HL-60 (cell line): ENCODE measurements around the gene AMDHD1.

ENCODE experiments used
- DNase-seq, 2 experiments: peaks; one replicate each; pipeline ENCODE4 v3.0.0-alpha.2; 2010 to 2020; ENCODE audit warnings: low read depth in 1 of 2, low spot score in 1 of 2
- H3K27ac ChIP-seq: fragments of 250-450 bp; sonication (Bioruptor Pico); replicated peaks from 2 replicates; pipeline ENCODE4 v1.5.1; 2020; ENCODE audit warnings: mild to moderate bottlenecking, moderate library complexity
- H3K27me3 ChIP-seq: fragments of 250-450 bp; sonication (Bioruptor Pico); 2 replicates; pipeline ENCODE4 v1.5.1; 2021; ENCODE audit warnings: mild to moderate bottlenecking, moderate library complexity; ENCODE audit not compliant: insufficient read depth, poor library complexity, severe bottlenecking
- H3K4me3 ChIP-seq: replicated peaks from 2 replicates; pipeline ENCODE4 v1.5.1; 2011; ENCODE audit warnings: mild to moderate bottlenecking, control low read depth, low read length; ENCODE audit not compliant: insufficient read depth
- GABPA ChIP-seq: IDR thresholded peaks from 2 replicates; pipeline ENCODE4 v1.6.1; 2012; ENCODE audit warnings: low read depth
- POLR2AphosphoS5 ChIP-seq: IDR thresholded peaks from 2 replicates; pipeline ENCODE4 v1.6.1; 2012; ENCODE audit warnings: low read depth
- SPI1 ChIP-seq: IDR thresholded peaks from 2 replicates; pipeline ENCODE4 v1.6.1; 2012; ENCODE audit warnings: low read depth, mild to moderate bottlenecking, borderline replicate concordance
- TF ChIP-seq, protein P1 (sequence below): IDR thresholded peaks from one replicate; pipeline ENCODE4 v1.5.1; 2011; ENCODE audit warnings: low read length, control low read depth, inconsistent platforms; ENCODE audit not compliant: insufficient read depth
- TF ChIP-seq, protein P2 (sequence below): IDR thresholded peaks from 2 replicates; pipeline ENCODE4 v1.6.1; 2012; ENCODE audit warnings: low read depth; ENCODE audit not compliant: insufficient replicate concordance

AMDHD1 gene

DNA sequence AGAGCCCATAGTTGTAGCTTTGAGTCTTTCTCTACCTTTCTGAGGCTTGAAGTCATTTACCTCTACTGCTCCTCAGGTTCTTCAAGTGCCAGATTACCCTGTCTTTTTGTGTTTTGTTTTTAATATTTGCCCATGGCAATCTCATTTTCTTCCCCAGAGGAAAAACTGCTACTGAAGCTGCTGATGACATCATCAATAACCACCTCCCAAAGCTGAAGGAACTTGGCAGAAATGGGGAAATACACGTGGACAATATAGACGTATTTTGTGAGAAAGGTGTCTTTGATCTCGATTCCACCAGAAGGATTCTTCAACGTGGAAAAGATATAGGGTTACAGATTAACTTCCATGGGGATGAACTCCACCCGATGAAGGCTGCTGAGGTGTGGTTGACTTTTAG is 17.1 kb downstream of the AMDHD1 start:
- TF ChIP-seq, protein P1, sequence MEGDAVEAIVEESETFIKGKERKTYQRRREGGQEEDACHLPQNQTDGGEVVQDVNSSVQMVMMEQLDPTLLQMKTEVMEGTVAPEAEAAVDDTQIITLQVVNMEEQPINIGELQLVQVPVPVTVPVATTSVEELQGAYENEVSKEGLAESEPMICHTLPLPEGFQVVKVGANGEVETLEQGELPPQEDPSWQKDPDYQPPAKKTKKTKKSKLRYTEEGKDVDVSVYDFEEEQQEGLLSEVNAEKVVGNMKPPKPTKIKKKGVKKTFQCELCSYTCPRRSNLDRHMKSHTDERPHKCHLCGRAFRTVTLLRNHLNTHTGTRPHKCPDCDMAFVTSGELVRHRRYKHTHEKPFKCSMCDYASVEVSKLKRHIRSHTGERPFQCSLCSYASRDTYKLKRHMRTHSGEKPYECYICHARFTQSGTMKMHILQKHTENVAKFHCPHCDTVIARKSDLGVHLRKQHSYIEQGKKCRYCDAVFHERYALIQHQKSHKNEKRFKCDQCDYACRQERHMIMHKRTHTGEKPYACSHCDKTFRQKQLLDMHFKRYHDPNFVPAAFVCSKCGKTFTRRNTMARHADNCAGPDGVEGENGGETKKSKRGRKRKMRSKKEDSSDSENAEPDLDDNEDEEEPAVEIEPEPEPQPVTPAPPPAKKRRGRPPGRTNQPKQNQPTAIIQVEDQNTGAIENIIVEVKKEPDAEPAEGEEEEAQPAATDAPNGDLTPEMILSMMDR: no peak
- TF ChIP-seq, protein P2, sequence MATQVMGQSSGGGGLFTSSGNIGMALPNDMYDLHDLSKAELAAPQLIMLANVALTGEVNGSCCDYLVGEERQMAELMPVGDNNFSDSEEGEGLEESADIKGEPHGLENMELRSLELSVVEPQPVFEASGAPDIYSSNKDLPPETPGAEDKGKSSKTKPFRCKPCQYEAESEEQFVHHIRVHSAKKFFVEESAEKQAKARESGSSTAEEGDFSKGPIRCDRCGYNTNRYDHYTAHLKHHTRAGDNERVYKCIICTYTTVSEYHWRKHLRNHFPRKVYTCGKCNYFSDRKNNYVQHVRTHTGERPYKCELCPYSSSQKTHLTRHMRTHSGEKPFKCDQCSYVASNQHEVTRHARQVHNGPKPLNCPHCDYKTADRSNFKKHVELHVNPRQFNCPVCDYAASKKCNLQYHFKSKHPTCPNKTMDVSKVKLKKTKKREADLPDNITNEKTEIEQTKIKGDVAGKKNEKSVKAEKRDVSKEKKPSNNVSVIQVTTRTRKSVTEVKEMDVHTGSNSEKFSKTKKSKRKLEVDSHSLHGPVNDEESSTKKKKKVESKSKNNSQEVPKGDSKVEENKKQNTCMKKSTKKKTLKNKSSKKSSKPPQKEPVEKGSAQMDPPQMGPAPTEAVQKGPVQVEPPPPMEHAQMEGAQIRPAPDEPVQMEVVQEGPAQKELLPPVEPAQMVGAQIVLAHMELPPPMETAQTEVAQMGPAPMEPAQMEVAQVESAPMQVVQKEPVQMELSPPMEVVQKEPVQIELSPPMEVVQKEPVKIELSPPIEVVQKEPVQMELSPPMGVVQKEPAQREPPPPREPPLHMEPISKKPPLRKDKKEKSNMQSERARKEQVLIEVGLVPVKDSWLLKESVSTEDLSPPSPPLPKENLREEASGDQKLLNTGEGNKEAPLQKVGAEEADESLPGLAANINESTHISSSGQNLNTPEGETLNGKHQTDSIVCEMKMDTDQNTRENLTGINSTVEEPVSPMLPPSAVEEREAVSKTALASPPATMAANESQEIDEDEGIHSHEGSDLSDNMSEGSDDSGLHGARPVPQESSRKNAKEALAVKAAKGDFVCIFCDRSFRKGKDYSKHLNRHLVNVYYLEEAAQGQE: no peak
- TF ChIP-seq SPI1 (no peak), GABPA (no peak), POLR2AphosphoS5 (no peak)
- no peak for DNase-seq

DNA sequence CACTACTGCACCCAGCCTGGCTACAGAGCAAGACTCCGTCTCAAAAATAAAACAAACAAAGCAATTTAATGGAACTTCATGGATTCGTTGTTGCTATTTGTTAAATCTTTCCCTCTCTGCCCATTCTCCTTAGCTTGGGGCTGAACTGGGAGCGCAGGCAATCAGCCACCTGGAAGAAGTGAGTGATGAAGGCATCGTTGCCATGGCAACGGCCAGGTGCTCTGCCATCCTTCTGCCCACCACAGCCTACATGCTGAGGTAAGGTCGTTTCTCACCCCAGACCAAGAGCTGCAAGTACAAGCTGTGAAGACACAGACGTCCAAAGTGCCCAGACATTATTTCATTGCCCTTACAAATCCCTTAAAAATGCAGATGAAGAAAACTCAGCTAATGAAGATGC is 19.1 kb downstream of the AMDHD1 start:
- Histone ChIP-seq H3K27ac (no peak overlapping the region), H3K27me3 (no peaks in the 10 kb centered on the region), H3K4me3 (no peak overlapping the region)
- DNase-seq: no peak
- TF ChIP-seq, protein P1: no peak
- TF ChIP-seq, protein P2: no peak
- no peak for TF ChIP-seq GABPA
- TF ChIP-seq POLR2AphosphoS5: no peak
- TF ChIP-seq SPI1: no peak

More for the DNA sequence above, 17.1 kb downstream of the AMDHD1 start:
- no peak overlapping the region for H3K27ac ChIP-seq
- no peak overlapping the region for H3K4me3 ChIP-seq
- no peaks in the 10 kb centered on the region for H3K27me3 ChIP-seq

DNA sequence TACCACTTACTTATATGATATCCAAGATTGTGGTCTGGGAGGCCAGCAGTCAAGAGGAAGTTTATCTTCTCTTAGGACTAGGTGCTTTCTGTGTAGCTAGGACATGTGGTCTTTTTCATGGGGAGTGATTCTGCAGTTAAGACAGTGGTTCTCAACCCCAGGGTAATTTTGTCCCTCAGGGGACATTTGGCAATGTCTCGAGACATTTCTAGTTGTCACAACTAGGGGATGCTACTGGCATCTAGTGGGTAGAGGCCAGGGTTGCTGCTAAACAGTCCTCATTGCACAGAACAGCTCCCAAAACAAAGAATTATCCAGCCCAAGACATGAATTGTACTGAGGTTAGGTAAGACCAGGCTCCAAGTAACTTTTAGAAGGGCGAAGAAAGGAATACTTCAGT is 20.0 kb downstream of the AMDHD1 start:
- no peaks in the 10 kb centered on the region for H3K27me3 ChIP-seq
- TF ChIP-seq, protein P2: no peak
- no peak for TF ChIP-seq SPI1
- TF ChIP-seq, protein P1: peak; percentile 40
- DNase-seq: peak in 1 of 2 experiments; percentile 48
- H3K27ac ChIP-seq: no peak overlapping the region
- H3K4me3 ChIP-seq: no peak overlapping the region
